WI38 (cell line): ENCODE results near the gene DIP2C.

Source experiments
- H3K4me3 ChIP-seq: 2 replicates; pipeline ENCODE4 v1.5.1; 2011; ENCODE audit warnings: low read depth, mild to moderate bottlenecking, control low read depth, low read length
- CTCF ChIP-seq: IDR thresholded peaks from 2 replicates; pipeline ENCODE4 v1.5.1; 2012; ENCODE audit warnings: low read depth, mild to moderate bottlenecking, control low read depth, low read length

Gene DIP2C

GRCh38 chr10:695396-695795 lies 5.9 kb upstream of the DIP2C start:
- TF ChIP-seq CTCF: no peak

GRCh38 chr10:693506-693905 lies 4.0 kb upstream of the DIP2C start:
- TF ChIP-seq CTCF: no peak
- no peak overlapping the region for H3K4me3 ChIP-seq

More at GRCh38 chr10:695396-695795, 5.9 kb upstream of the DIP2C start:
- H3K4me3 ChIP-seq: no peak overlapping the region

- no peak overlapping the region for H3K4me3 ChIP-seq
- TF ChIP-seq CTCF: no peak
These were observed 3.3 kb upstream of the DIP2C start for GRCh38 chr10:692682-693351.

- no peak overlapping the region for H3K4me3 ChIP-seq
- TF ChIP-seq CTCF: no peak
These were observed 1.7 kb upstream of the DIP2C start for GRCh38 chr10:691216-691615.

- peak overlapping the region; percentile 54 for H3K4me3 ChIP-seq
- TF ChIP-seq CTCF: no peak
These were observed 1.1 kb upstream of the DIP2C start for GRCh38 chr10:690372-691161.

GRCh38 chr10:689121-689451 lies 382 bp downstream of the DIP2C start:
- TF ChIP-seq CTCF: no peak
- H3K4me3 ChIP-seq: peak overlapping the region; percentile 84
